ENCODE measurements around the gene RGL2. TPM values are rescaled to one million over a fixed set of nuclear protein-coding genes. Genes with fewer than 3 reads are reported as not detected.
"Not testable (repeated sequence)": the region's sequence is repeated elsewhere in the genome, so short reads cannot be mapped to it uniquely, and the experiment has no call there.

Gene RGL2
- total RNA-seq, 1 donor from 2014 or later: 114 TPM

DNA sequence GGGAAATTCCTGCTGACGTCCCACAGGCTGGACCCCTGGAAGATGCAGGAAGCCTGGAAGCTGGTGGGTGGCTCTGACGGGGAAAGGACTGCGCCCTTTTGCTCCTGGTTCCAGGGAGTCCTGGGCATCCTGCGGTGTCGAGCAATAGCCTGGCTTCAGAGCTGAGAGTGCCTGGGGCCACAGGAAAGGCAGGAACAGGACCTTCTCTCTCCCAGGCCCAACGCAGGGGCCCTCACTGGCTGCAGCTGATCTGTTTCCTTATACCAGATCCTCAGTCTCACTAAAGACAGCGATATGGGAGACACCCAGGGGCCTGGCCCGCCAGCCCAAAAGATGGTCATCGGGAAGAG, 20.4 kb downstream of the RGL2 start:
- Histone ChIP-seq H3K4me1 (peaks cover 43% of the 10 kb centered on the region), H3K27ac (peak overlapping the region; percentile 93), H3K9me3 (no peaks in the 10 kb centered on the region), H3K4me3 (peak overlapping the region; percentile 80), H3K36me3 (peaks cover 52% of the 10 kb centered on the region), H3K27me3 (no peaks in the 10 kb centered on the region)
- DNase-seq (no peak), ATAC-seq (no peak)
- intact Hi-C loops (cut with DNase I): no loop called here
- no peak for TF ChIP-seq CTCF (IDR thresholded peaks at IDR 0.05)

DNA sequence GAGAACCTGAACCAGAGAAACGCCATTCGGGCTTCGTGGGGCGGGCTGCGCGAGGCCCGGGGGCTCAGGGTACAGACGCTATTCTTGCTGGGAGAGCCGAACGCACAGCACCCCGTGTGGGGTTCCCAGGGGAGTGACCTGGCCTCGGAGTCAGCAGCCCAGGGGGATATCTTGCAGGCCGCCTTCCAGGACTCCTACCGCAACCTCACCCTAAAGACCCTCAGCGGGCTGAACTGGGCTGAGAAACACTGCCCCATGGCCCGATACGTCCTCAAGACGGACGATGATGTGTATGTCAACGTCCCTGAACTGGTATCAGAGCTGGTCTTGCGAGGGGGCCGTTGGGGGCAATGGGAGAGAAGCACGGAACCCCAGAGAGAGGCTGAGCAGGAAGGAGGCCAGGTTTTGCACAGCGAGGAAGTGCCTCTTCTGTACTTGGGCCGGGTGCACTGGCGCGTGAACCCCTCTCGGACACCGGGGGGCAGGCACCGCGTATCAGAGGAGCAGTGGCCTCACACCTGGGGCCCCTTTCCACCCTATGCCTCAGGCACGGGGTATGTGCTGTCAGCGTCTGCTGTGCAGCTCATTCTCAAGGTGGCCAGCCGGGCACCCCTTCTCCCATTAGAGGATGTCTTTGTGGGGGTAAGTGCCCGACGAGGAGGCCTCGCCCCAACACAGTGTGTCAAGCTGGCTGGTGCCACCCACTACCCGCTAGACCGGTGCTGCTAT, 20.9 kb downstream of the RGL2 start:
- peaks cover 51% of the 10 kb centered on the region for H3K36me3 ChIP-seq
- peak overlapping the region; percentile 93 for H3K27ac ChIP-seq
- peak overlapping the region; percentile 80 for H3K4me3 ChIP-seq
- no peak for TF ChIP-seq CTCF (IDR thresholded peaks at IDR 0.05)
- peaks cover 48% of the 10 kb centered on the region for H3K4me1 ChIP-seq
- ATAC-seq (no peak), DNase-seq (no peak)
- intact Hi-C loops (cut with DNase I): no loop called here
- no peaks in the 10 kb centered on the region for H3K9me3 ChIP-seq
- H3K27me3 ChIP-seq: no peaks in the 10 kb centered on the region

DNA sequence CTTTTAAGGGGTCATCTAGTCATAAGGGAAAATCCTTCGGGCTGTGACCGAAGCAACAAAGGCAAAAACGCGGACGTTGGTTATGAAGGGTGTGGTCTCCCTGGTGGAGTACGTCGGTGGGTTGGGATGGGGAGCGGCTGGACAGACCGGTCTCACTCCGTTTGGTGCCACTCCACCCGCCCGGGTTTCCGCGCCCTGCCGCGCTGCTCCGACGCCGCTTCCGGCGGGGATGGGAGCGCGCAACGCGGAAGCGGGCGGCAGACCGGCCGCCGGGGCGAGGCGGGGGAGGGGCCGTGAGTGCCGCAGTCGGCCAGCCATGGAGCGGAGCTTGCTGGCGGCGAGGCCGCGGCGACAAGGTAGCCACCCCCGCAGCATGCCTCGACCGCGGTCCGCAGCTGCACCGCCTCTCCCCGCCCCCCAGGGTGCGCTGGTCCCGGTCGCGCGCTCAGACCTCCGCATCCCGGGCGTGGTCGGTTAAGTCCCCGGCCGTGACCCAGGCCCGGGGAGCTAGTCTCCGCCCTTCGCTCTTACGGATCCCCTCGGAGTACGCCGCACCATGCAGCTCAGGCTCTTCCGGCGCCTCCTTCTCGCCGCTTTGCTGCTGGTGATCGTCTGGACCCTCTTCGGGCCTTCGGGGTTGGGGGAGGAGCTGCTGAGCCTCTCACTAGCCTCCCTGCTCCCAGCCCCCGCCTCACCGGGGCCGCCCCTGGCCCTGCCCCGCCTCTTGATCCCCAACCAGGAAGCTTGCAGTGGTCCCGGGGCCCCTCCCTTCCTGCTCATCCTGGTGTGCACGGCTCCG, 21.7 kb downstream of the RGL2 start, which contains the start of gene B3GALT4:
Gene B3GALT4, plus strand, starts transcription at position 260 of the 799 bp plus-strand sequence. Its CDS starts 297 bp downstream, at position 557.
- intact Hi-C loops (cut with DNase I): no loop called here
- H3K36me3 ChIP-seq: peaks cover 51% of the 10 kb centered on the region
- H3K4me1 ChIP-seq: peaks cover 52% of the 10 kb centered on the region

GRCh38 chr6:33276581-33276863, 22.2 kb downstream of the RGL2 start:
- peaks cover 51% of the 10 kb centered on the region for H3K36me3 ChIP-seq
- DNase-seq (no peak), ATAC-seq (no peak)
- H3K4me3 ChIP-seq: peak overlapping the region; percentile 80
- peaks cover 52% of the 10 kb centered on the region for H3K4me1 ChIP-seq
- intact Hi-C loops (cut with DNase I): no loop called here
- H3K9me3 ChIP-seq: no peaks in the 10 kb centered on the region
- TF ChIP-seq CTCF (IDR thresholded peaks at IDR 0.05): no peak
- H3K27ac ChIP-seq: peak overlapping the region; percentile 93
- H3K27me3 ChIP-seq: no peaks in the 10 kb centered on the region

More for the DNA sequence above, 21.7 kb downstream of the RGL2 start, which contains the start of gene B3GALT4:
- ATAC-seq (peak; percentile 85), DNase-seq (peak; percentile 90)
- peak within 1 kb of the TSS; percentile 93 for H3K27ac ChIP-seq
- peak within 1 kb of the TSS; percentile 80 for H3K4me3 ChIP-seq
- H3K27me3 ChIP-seq: no peaks in the 10 kb centered on the region
- no peaks in the 10 kb centered on the region for H3K9me3 ChIP-seq
- TF ChIP-seq CTCF (IDR thresholded peaks at IDR 0.05): peak; percentile 53

- DNase-seq; ATAC-seq; intact Hi-C loops (cut with DNase I); H3K27me3 ChIP-seq; H3K9me3 ChIP-seq: not testable (repeated sequence)
- peak overlapping the region; percentile 80 for H3K4me3 ChIP-seq
- H3K27ac ChIP-seq: peak overlapping the region; percentile 93
- H3K4me1 ChIP-seq: peaks cover 53% of the 10 kb centered on the region
- peaks cover 51% of the 10 kb centered on the region for H3K36me3 ChIP-seq
These were observed 22.8 kb downstream of the RGL2 start for GRCh38 chr6:33275795-33276580.
